Measurements from ENCODE around the gene PKD1. TPM values are rescaled to one million over a fixed set of nuclear protein-coding genes. Genes with fewer than 3 reads are reported as not detected.

The PKD1 gene
- total RNA-seq (2022; extraction: Qiagen RNA extraction; ENCODE audit: low read depth) = 27.4 to 65.1 TPM (median 52.5 TPM) in 5 replicates

DNA sequence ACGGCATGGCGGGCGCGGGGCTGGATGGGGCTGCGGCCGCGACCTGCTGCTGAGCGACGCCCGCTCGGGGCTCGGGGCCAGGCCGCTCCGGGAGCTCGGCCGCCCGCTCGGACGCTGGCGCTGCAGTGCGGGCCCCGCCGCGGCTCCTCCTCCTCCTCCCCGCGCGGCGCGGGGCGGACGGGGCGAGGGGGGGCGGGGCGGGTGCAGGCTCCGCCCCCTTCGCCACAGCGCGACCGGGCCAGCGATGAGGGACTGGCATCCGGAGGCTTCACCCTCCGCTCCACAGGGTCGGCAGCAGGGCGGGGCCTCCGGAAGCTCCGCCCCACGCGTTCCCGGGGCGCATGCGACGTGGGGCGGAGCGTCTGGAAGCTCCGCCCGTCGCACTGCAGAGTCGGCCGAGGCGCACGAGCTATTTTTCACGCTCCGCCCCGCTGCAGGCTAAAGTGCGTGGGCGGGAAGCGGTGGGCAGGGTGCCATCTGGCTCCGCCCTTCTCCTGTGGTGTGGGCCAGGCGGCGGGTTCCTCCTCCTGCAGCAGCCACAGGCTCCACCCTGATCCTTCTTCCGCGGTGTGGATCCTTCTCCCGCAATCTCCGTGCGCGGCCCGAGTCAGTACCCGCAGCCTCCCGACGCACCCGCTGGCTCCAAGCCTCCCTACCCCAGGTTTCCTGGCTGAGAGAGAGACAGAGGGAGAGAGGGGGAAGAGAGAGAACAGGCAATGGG, at the start of gene PKD1:
Gene PKD1 (minus strand): TSS at position 129 of the 721 bp plus-strand sequence. CDS start 209 bp downstream, outside the sequence.

DNA sequence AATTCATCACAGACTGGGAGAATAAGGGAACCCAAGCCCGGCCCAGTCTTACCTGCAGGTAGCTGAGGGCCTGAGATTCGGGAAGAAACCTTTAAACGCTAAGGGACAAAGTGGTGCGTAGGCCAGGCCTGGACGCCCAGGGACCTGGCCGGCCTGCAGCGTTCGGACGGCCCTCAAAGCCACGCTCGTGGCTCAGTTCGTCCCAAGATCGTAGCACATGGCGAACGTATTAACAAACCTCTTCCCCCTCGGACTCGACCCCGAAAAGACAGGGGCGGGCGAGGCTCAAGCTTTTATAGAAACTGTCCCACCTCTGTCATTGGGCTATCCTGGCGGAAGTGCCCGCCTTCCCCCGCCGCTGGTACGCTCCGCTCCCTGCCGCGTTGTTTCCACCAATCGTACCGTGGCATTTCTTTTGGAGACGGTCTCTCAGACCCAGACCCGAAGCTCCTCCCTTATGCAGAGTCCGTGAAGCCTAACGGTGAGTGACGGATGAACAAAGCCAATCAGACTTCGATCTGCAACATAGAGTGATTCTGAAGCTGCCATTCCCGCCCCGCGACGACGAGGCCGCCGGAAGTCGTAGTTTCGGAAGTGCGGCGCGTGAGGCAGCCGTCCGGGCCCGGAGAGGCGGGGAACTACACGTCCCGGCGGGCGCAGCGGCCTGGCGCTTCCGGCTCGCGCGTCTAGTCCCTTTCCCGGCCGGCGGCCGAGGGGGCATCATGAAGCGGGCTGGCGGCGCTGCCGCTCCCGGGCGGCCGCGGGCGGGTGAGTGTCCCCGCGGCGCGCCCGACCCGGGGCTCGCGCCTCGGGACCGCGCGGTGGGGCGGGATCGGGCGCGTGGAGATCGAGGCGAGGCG, 19.6 kb upstream of the PKD1 start, which contains the start of gene TRAF7:
Gene TRAF7 (plus strand): TSS at position 692 of the 860 bp plus-strand sequence. CDS start 8,139 bp downstream, outside the sequence.

DNA sequence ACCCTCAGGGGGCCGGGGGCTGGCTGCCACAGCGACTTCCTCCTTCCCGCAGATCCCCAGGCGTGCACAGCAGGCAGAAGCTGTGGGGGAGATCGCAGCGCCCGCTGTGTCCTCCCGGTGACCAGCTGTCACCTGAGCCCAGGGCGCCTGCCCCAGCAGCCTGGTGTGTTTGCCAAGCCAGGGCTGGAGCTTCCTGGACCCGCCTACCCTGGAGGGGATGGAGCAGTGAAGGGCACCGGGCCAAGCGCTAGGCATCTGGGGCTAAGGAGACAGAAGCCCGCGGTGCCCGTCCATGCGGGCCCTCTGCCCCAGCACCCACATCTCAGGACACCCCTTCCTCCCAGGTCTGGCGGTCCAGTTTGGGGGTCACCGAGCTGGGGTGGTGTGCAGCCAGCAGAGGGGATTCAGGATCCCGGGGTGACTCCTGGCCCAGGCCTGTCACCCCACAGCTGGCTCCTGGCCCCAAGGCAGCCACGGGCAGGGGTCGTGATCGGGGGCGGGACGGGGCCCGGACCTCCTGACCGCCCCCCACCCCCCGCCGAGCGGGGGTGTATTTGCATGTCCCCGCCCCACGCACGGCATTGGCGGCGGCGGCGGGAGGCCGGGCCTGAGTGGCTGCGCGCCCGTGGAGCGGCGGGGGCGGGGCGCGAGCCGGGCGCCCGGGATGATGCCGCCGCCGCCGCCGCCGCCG, 12.4 kb upstream of the PKD1 start, which contains the start of gene RAB26:
Gene RAB26 (plus strand): TSS at position 645 of the 691 bp plus-strand sequence. CDS start 159 bp downstream, outside the sequence.

DNA sequence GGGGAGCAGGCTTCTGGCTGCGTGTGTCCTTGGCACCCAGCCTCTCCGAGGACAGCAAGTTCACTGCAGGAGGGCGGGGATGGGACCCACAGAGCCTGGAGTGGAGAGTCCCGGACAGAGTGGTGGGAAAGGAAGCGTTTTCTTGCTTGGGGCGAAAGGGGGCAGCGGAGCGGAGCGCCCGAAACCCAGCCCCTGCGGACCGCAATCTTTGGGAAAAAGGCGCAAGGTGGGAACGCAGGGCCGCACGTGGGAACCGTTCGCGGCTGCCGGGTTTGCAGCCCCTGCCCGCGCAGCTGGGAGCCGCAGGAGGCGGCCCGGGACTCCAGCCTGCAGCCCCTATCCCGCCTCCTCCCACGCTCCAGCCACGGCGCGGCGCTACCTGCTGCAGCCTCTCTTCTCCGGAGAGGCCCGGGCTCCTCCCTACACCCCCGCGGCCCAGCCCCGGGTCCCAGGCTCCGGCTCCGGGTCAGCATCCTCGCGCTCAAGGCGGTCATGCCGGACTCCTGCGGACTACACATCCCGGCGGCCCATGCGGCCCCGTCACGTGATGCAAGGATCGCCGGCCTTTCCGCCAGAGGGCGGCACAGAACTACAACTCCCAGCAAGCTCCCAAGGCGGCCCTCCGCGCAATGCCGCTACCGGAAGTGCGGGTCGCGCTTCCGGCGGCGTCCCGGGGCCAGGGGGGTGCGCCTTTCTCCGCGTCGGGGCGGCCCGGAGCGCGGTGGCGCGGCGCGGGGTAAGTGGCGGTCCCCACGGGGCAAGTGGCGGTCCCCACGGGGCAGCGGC, 88.2 kb downstream of the PKD1 start, which contains the start of the genes NTHL1 and TSC2:
Gene NTHL1 (minus strand): TSS at position 505 of the 786 bp plus-strand sequence. CDS start 11 bp downstream, at position 494.
Gene TSC2 (plus strand): TSS at position 656 of the 786 bp plus-strand sequence. CDS start 631 bp downstream, outside the sequence.

Other genes with a start within 250 kb of the PKD1 start
- gene HS3ST6, start 217.5 kb downstream of the PKD1 start, total RNA-seq (2022; extraction: Qiagen RNA extraction; ENCODE audit: low read depth) = 1.9 to 3.8 TPM (median 2.9 TPM) in 5 replicates
- 21.6 to 40.8 TPM (median 38.3 TPM) in 5 replicates for gene MSRB1, start 192.7 kb downstream of the PKD1 start, total RNA-seq (2022; extraction: Qiagen RNA extraction; ENCODE audit: low read depth)
- not detected in 5 replicates for gene RPL3L, start 181.2 kb downstream of the PKD1 start, total RNA-seq (2022; extraction: Qiagen RNA extraction; ENCODE audit: low read depth)
- 246 to 312 TPM (median 253 TPM) in 5 replicates for gene NDUFB10, start 176.4 kb downstream of the PKD1 start, total RNA-seq (2022; extraction: Qiagen RNA extraction; ENCODE audit: low read depth)
- gene RPS2, start 171.1 kb downstream of the PKD1 start, total RNA-seq (2022; extraction: Qiagen RNA extraction; ENCODE audit: low read depth) = 2,814 to 5,362 TPM (median 5,215 TPM) in 5 replicates
- not detected in 5 replicates for gene RNF151, start 169.0 kb downstream of the PKD1 start, total RNA-seq (2022; extraction: Qiagen RNA extraction; ENCODE audit: low read depth)
- 22.3 to 41.6 TPM (median 37.2 TPM) in 5 replicates for gene TBL3, start 163.8 kb downstream of the PKD1 start, total RNA-seq (2022; extraction: Qiagen RNA extraction; ENCODE audit: low read depth)
- 0.24 to 0.63 TPM (median 0.34 TPM) in 4 of 5 replicates, not detected in the other for gene NOXO1, start 154.4 kb downstream of the PKD1 start, total RNA-seq (2022; extraction: Qiagen RNA extraction; ENCODE audit: low read depth)
- gene GFER, start 151.7 kb downstream of the PKD1 start, total RNA-seq (2022; extraction: Qiagen RNA extraction; ENCODE audit: low read depth) = 29.3 to 47.4 TPM (median 42.7 TPM) in 5 replicates
- 4.4 to 8.7 TPM (median 8.3 TPM) in 5 replicates for gene SYNGR3, start 145.9 kb downstream of the PKD1 start, total RNA-seq (2022; extraction: Qiagen RNA extraction; ENCODE audit: low read depth)
- gene ZNF598, start 126.1 kb downstream of the PKD1 start, total RNA-seq (2022; extraction: Qiagen RNA extraction; ENCODE audit: low read depth) = 34.2 to 63.9 TPM (median 59.5 TPM) in 5 replicates
- 0.65 to 1.6 TPM (median 1.1 TPM) in 4 of 5 replicates, not detected in the other for gene NPW, start 116.1 kb downstream of the PKD1 start, total RNA-seq (2022; extraction: Qiagen RNA extraction; ENCODE audit: low read depth)
- gene NHERF2, start 109.0 kb downstream of the PKD1 start, total RNA-seq (2022; extraction: Qiagen RNA extraction; ENCODE audit: low read depth) = 32.5 to 64.5 TPM (median 58.3 TPM) in 5 replicates
- gene NTHL1, start 88.1 kb downstream of the PKD1 start, total RNA-seq (2022; extraction: Qiagen RNA extraction; ENCODE audit: low read depth) = 30.3 to 50.9 TPM (median 43.8 TPM) in 5 replicates
- 27.2 to 50.2 TPM (median 37.1 TPM) in 5 replicates for gene TSC2, start 87.9 kb downstream of the PKD1 start, total RNA-seq (2022; extraction: Qiagen RNA extraction; ENCODE audit: low read depth)
- gene RAB26, start 12.7 kb upstream of the PKD1 start, total RNA-seq (2022; extraction: Qiagen RNA extraction; ENCODE audit: low read depth) = 3.0 to 4.2 TPM (median 3.6 TPM) in 5 replicates
- 26.8 to 66.2 TPM (median 54.0 TPM) in 5 replicates for gene TRAF7, start 19.9 kb upstream of the PKD1 start, total RNA-seq (2022; extraction: Qiagen RNA extraction; ENCODE audit: low read depth)
- 0.29 to 1.5 TPM (median 0.56 TPM) in 5 replicates for gene CASKIN1, start 60.7 kb upstream of the PKD1 start, total RNA-seq (2022; extraction: Qiagen RNA extraction; ENCODE audit: low read depth)
- 33.6 to 52.3 TPM (median 51.7 TPM) in 5 replicates for gene MLST8, start 69.6 kb upstream of the PKD1 start, total RNA-seq (2022; extraction: Qiagen RNA extraction; ENCODE audit: low read depth)
- gene BRICD5, start 75.0 kb upstream of the PKD1 start, total RNA-seq (2022; extraction: Qiagen RNA extraction; ENCODE audit: low read depth) = 2.8 to 6.7 TPM (median 5.2 TPM) in 5 replicates
- gene PGP, start 78.9 kb upstream of the PKD1 start, total RNA-seq (2022; extraction: Qiagen RNA extraction; ENCODE audit: low read depth) = 14.5 to 39.0 TPM (median 37.6 TPM) in 5 replicates
- 11.9 to 30.7 TPM (median 24.8 TPM) in 5 replicates for gene E4F1, start 87.7 kb upstream of the PKD1 start, total RNA-seq (2022; extraction: Qiagen RNA extraction; ENCODE audit: low read depth)
- 0.75 to 2.1 TPM (median 1.6 TPM) in 5 replicates for gene DNASE1L2, start 100.5 kb upstream of the PKD1 start, total RNA-seq (2022; extraction: Qiagen RNA extraction; ENCODE audit: low read depth)
- 41.0 to 92.8 TPM (median 86.3 TPM) in 5 replicates for gene ECI1, start 115.7 kb upstream of the PKD1 start, total RNA-seq (2022; extraction: Qiagen RNA extraction; ENCODE audit: low read depth)
- 254 to 289 TPM (median 260 TPM) in 5 replicates for gene RNPS1, start 132.2 kb upstream of the PKD1 start, total RNA-seq (2022; extraction: Qiagen RNA extraction; ENCODE audit: low read depth)
- 13.8 to 23.1 TPM (median 19.7 TPM) in 5 replicates for gene ABCA3, start 204.8 kb upstream of the PKD1 start, total RNA-seq (2022; extraction: Qiagen RNA extraction; ENCODE audit: low read depth)

Measured in A549 treated with ZK216348 at 1 μM for 4 hours (cell line).